Transverse colon (tissue), 4 donors: ENCODE results near the gene ICAM1. TPM values are rescaled to one million over a fixed set of nuclear protein-coding genes. Genes with fewer than 3 reads are reported as not detected.
"Not testable (repeated sequence)": the region's sequence is repeated elsewhere in the genome, so short reads cannot be mapped to it uniquely, and the experiment has no call there.

ENCODE experiments used
- DNase-seq: peaks from one replicate; pipeline ENCODE4 v3.0.0-alpha.2; 2019
- H3K27ac ChIP-seq, 4 donors: fragments of 200-600 bp; sonication (generic); 2 replicates each; pipeline ENCODE4 v1.5.1; 2016 to 2018; ENCODE audit warnings: inconsistent platforms in 4 of 4
- H3K27me3 ChIP-seq: fragments of 200-600 bp; sonication (generic); 2 replicates; pipeline ENCODE4 v1.5.1; 2017; ENCODE audit warnings: inconsistent platforms
- H3K36me3 ChIP-seq, 4 donors: fragments of 200-600 bp; sonication (generic); 2 replicates each; pipeline ENCODE4 v1.5.1; 2017 to 2019; ENCODE audit warnings: inconsistent platforms in 4 of 4
- H3K4me1 ChIP-seq, 4 donors: fragments of 200-600 bp; sonication (generic); 2 replicates each; pipeline ENCODE4 v1.5.1; 2017 to 2020; ENCODE audit warnings: inconsistent platforms in 4 of 4
- H3K4me3 ChIP-seq, 4 donors: fragments of 200-600 bp; sonication (generic); 1 replicate in 1 of 4; 2 replicates in 3 of 4; pipeline versions ENCODE4 v1.5.1 to v1.6.1; 2017 to 2019; ENCODE audit warnings: inconsistent platforms in 4 of 4
- H3K9me3 ChIP-seq, 2 donors: fragments of 200-600 bp; sonication (generic); 2 replicates each; pipeline ENCODE4 v1.5.1; 2017 to 2019; ENCODE audit warnings: inconsistent platforms in 2 of 2
- EP300 ChIP-seq: sonication (generic); formaldehyde crosslinking; IDR thresholded peaks from one replicate; pipeline ENCODE4 v1.6.1; 2017; ENCODE audit warnings: antibody characterized with exemption, low read depth
- POLR2A ChIP-seq: fragments of 450-650 bp; IDR thresholded peaks from one replicate; pipeline ENCODE4 v1.6.1; 2016; ENCODE audit warnings: antibody characterized with exemption, mild to moderate bottlenecking, moderate library complexity
- POLR2AphosphoS5 ChIP-seq, 3 donors: sonication (generic); formaldehyde crosslinking; IDR thresholded peaks; one replicate each; pipeline ENCODE4 v1.6.1; 2016; ENCODE audit warnings: antibody characterized with exemption in 3 of 3
- WGBS, 2 donors: methylation state at CpG; one replicate each; pipeline ENCODE4 v1.1.5; 2018; ENCODE audit warnings: low coverage in 1 of 2; 5-methylcytosine and 5-hydroxymethylcytosine counted together
- in situ Hi-C, 4 donors: fragments of 200-750 bp; cut with MboI; loops; one replicate each; pipeline versions ENCODE4 v1.15.0 to v1.15.1; 2017; ENCODE audit warnings: low sequenced_read_pairs in 3 of 4, low pct_ligation_motif_present in 1 of 4, low pct_unique_long_range_greater_than_20kb in 1 of 4
- intact Hi-C: fragments of 100-400 bp; cut with DNase I; formaldehyde crosslinking; loops from one replicate; pipeline ENCODE4 v1.15.1; 2023; ENCODE audit warnings: low total_unique reads
- total RNA-seq, 4 donors: library from RNA; depleted of rRNA; stranded (reverse); fragments of >200 nt; gene quantifications; one replicate each; pipeline ENCODE4 v1.1.0, GENCODE V29; 2016
- TF ChIP-seq, protein P1 (sequence below), 5 experiments: fragments of 200-600 bp in 3 of 5; fragments of 450-650 bp in 2 of 5; sonication (generic) in 3 of 5; IDR thresholded peaks; 1 replicate in 2 of 5; 2 replicates in 3 of 5; pipeline ENCODE4 v1.5.1; 2016 to 2017; ENCODE audit warnings: antibody characterized with exemption in 5 of 5, inconsistent platforms in 3 of 5, mild to moderate bottlenecking in 2 of 5, moderate library complexity in 1 of 5

ICAM1 gene
- total RNA-seq, 4 donors from 2014 or later: 6.4 to 26.6 (median 7.7) TPM

- Histone ChIP-seq H3K27ac (peak overlapping the region; percentile 59 to 76 (median 70)), H3K36me3 (no peaks in the 10 kb centered on the region), H3K9me3 (no peaks in the 10 kb centered on the region), H3K27me3 (no peaks in the 10 kb centered on the region), H3K4me3 (no peak overlapping the region), H3K4me1 (peaks cover 0 to 13% (median 3%) of the 10 kb centered on the region in 4 donors)
- TF ChIP-seq EP300 (no peak), POLR2A (no peak), POLR2AphosphoS5 (IDR thresholded peaks at IDR 0.05) (no peak)
- TF ChIP-seq, protein P1, sequence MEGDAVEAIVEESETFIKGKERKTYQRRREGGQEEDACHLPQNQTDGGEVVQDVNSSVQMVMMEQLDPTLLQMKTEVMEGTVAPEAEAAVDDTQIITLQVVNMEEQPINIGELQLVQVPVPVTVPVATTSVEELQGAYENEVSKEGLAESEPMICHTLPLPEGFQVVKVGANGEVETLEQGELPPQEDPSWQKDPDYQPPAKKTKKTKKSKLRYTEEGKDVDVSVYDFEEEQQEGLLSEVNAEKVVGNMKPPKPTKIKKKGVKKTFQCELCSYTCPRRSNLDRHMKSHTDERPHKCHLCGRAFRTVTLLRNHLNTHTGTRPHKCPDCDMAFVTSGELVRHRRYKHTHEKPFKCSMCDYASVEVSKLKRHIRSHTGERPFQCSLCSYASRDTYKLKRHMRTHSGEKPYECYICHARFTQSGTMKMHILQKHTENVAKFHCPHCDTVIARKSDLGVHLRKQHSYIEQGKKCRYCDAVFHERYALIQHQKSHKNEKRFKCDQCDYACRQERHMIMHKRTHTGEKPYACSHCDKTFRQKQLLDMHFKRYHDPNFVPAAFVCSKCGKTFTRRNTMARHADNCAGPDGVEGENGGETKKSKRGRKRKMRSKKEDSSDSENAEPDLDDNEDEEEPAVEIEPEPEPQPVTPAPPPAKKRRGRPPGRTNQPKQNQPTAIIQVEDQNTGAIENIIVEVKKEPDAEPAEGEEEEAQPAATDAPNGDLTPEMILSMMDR (IDR thresholded peaks at IDR 0.05): no peak
- in situ Hi-C loops: loop anchor here in 2 of 4 donors (10.0 to 25.0 kb wide), 2 partner anchors 125 to 133 kb away; partner anchors contain the start of genes ANGPTL6 (in 2 of the 2), PPAN (in 2 of the 2), EIF3G (in 1 of the 2) and P2RY11 (in 1 of the 2)
- WGBS, 2 donors: 78 to 79% methylated on average over 3 to 6 of the region's 6 CpGs
- intact Hi-C loops: loop anchor here (10.0 kb wide), 1 partner anchor 123 kb away; the partner anchor contains the start of genes EIF3G and P2RY11
- DNase-seq: no peak
Observed at GRCh38 chr19:10237702-10238101, 33.2 kb upstream of the ICAM1 start.

DNA sequence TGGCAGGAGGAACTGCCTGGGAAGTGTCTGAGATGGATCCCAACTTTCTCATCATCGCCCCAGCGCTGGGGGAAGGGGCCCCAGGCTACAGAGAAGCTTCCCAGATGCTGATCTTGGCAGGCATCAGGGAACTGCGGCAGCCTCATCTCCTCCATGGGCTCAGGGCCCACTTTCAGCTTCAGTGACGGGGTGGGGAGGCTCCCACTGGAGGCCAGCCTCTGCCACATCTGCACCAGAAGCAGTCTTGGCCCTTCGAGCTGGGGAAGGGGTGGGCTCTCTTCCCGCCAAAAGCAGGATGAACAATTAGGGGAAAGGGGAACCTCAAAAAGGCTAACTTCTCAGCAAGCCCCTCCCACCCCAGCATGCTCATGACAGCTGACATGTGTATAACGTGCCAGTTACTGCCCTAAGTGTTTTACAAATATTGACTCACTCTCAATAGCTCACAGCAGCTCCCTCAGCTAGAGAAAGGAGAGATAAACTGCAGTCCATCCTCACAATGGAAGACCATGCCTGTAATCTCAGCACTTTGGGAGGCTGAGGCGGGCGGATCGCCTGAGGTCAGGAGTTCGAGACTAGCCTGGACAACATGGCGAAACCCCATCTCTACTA is 32.6 kb upstream of the ICAM1 start:
- no peak for TF ChIP-seq EP300
- peak; percentile 22 to 39 (median 34) for TF ChIP-seq POLR2AphosphoS5 (IDR thresholded peaks at IDR 0.05)
- TF ChIP-seq, protein P1 (IDR thresholded peaks at IDR 0.05): no peak
- no peaks in the 10 kb centered on the region for H3K9me3 ChIP-seq
- peak; percentile 49 for DNase-seq
- H3K4me1 ChIP-seq: peaks cover 0 to 13% (median 3%) of the 10 kb centered on the region in 4 donors
- no peaks in the 10 kb centered on the region for H3K27me3 ChIP-seq
- no peak overlapping the region for H3K4me3 ChIP-seq
- in situ Hi-C loops: loop anchor here in 2 of 4 donors (10.0 to 25.0 kb wide), 2 partner anchors 126 to 133 kb away; partner anchors contain the start of genes ANGPTL6 (in 2 of the 2), PPAN (in 2 of the 2), EIF3G (in 1 of the 2) and P2RY11 (in 1 of the 2)
- H3K36me3 ChIP-seq: no peaks in the 10 kb centered on the region
- WGBS, 2 donors: 30 to 70% methylated on average over 2 to 11 of the region's 12 CpGs
- peak overlapping the region; percentile 59 to 76 (median 70) for H3K27ac ChIP-seq
- intact Hi-C loops: loop anchor here (10.0 kb wide), 1 partner anchor 123 kb away; the partner anchor contains the start of genes EIF3G and P2RY11

DNA sequence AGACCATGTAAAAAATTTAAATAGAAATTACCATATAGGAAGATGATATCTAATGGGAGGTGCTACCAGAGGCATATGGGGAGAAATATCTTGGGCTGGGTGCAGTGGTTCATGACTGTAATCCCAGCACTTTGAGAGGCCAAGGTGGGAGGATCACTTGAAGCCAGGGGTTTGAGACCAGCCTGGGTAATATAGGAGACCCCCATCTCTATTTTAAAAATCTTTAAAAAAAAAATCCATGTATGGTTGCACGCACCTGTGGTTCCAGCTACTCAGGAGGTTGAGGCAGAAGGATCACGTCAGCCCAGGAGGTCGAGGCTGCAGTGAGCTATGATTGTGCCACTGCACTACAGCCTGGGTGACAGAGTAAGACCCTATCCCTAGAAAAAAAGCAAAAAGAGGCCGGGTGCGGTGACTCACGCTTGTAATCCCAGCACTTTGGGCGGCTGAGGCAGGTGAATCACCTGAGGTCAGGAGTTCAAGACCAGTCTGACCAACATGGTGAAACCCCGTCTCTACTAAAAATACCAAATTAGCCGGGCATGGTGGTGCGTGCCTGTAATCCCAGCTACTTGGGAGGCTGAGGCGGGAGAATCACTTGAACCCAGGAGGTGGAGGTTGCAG is 29.0 kb upstream of the ICAM1 start:
- in situ Hi-C loops: loop anchor here in 2 of 4 donors (10.0 to 25.0 kb wide), 3 partner anchors 47 to 317 kb away; partner anchors contain the start of genes ANGPTL6 (in 1 of the 2), DNMT1 (in 1 of the 2), EIF3G (in 1 of the 2) and P2RY11 (in 1 of the 2)
- H3K36me3 ChIP-seq, intact Hi-C loops, H3K4me3 ChIP-seq, H3K9me3 ChIP-seq, H3K27me3 ChIP-seq, DNase-seq, H3K27ac ChIP-seq: not testable (repeated sequence)
- peaks cover 0 to 13% (median 3%) of the 10 kb centered on the region in 4 donors for H3K4me1 ChIP-seq
- WGBS, 2 donors: 97% methylated on average over 11 of the region's 11 CpGs; no CpG with 5 or more reads in 1 of the 2 donors

DNA sequence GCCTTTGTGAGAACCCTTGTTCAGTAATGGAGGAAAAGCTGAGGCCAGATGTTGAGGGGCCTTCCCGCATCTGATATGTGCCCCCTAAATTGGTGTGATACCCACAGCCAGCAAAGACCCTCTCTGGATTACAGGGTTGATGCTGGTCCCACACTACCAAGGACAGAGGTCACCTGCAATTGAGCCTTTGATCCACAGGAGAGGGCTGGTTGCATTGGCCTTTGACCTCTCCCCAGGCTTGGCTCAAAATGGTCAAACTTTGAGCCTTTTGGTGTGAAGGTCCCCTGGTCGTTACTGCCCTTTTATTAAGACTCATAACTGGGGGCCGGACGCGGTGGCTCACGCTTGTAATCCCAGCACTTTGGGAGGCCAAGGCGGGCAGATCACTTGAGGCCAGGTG is 27.3 kb upstream of the ICAM1 start:
- in situ Hi-C loops (loop anchor here in 2 of 4 donors (10.0 to 25.0 kb wide), 3 partner anchors 49 to 319 kb away; partner anchors contain the start of genes ANGPTL6 (in 1 of the 2), DNMT1 (in 1 of the 2), EIF3G (in 1 of the 2) and P2RY11 (in 1 of the 2)), intact Hi-C loops (no loop called here)
- no peaks in the 10 kb centered on the region for H3K36me3 ChIP-seq
- H3K9me3 ChIP-seq: no peaks in the 10 kb centered on the region
- no peaks in the 10 kb centered on the region for H3K27me3 ChIP-seq
- TF ChIP-seq POLR2AphosphoS5 (IDR thresholded peaks at IDR 0.05): no peak
- TF ChIP-seq, protein P1 (IDR thresholded peaks at IDR 0.05): no peak
- no peak for TF ChIP-seq POLR2A
- no peak for TF ChIP-seq EP300
- H3K4me3 ChIP-seq: no peak overlapping the region
- 87% methylated on average over 7 of the region's 7 CpGs; no CpG with 5 or more reads in 1 of the 2 donors for WGBS, 2 donors
- peaks cover 0 to 4% (median 2%) of the 10 kb centered on the region in 4 donors for H3K4me1 ChIP-seq
- no peak overlapping the region for H3K27ac ChIP-seq
- DNase-seq: no peak
